Suprapubic skin (tissue), 4 donors: ENCODE data around the gene DCTN2.

Source experiments
- CTCF ChIP-seq, 2 donors: fragments of 200-600 bp in 1 of 2; fragments of 450-650 bp in 1 of 2; sonication (generic) in 1 of 2; IDR thresholded peaks; one replicate each; pipeline ENCODE4 v1.5.1; 2016 to 2019; ENCODE audit warnings: antibody characterized with exemption in 2 of 2, mild to moderate bottlenecking in 1 of 2, moderate library complexity in 1 of 2
- EP300 ChIP-seq: sonication (generic); formaldehyde crosslinking; IDR thresholded peaks from one replicate; pipeline ENCODE4 v1.6.1; 2017; ENCODE audit warnings: antibody characterized with exemption
- POLR2A ChIP-seq, 2 donors: fragments of 450-650 bp; IDR thresholded peaks; one replicate each; pipeline ENCODE4 v1.6.1; 2017; ENCODE audit warnings: antibody characterized with exemption in 2 of 2, mild to moderate bottlenecking in 2 of 2, moderate library complexity in 2 of 2
- POLR2AphosphoS5 ChIP-seq, 3 donors: sonication (generic); formaldehyde crosslinking; IDR thresholded peaks; one replicate each; pipeline ENCODE4 v1.6.1; 2017; ENCODE audit warnings: antibody characterized with exemption in 3 of 3

GRCh38 chr12:57511588-57512325, 35.2 kb downstream of the DCTN2 start:
- TF ChIP-seq CTCF (IDR thresholded peaks at IDR 0.05), result no peak
- TF ChIP-seq POLR2A (IDR thresholded peaks at IDR 0.05), result no peak
- TF ChIP-seq POLR2AphosphoS5 (IDR thresholded peaks at IDR 0.05), result no peak
- no peak for TF ChIP-seq EP300
